TTC549 (cell line): Measurements from ENCODE around the gene MLX.

ENCODE experiments used
- FAIRE-seq: peaks from 2 replicates; lab custom pipeline; 2012; peaks lifted over from hg19 to GRCh38; lab: Jason Lieb, UNC

The MLX gene, protein sequence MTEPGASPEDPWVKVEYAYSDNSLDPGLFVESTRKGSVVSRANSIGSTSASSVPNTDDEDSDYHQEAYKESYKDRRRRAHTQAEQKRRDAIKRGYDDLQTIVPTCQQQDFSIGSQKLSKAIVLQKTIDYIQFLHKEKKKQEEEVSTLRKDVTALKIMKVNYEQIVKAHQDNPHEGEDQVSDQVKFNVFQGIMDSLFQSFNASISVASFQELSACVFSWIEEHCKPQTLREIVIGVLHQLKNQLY

GRCh38 chr17:42566883-42567573 is at the start of gene MLX:
Gene MLX (plus strand): TSS chr17:42567100. CDS start chr17:42567125, 25 bp downstream.
- FAIRE-seq: no peak

DNA sequence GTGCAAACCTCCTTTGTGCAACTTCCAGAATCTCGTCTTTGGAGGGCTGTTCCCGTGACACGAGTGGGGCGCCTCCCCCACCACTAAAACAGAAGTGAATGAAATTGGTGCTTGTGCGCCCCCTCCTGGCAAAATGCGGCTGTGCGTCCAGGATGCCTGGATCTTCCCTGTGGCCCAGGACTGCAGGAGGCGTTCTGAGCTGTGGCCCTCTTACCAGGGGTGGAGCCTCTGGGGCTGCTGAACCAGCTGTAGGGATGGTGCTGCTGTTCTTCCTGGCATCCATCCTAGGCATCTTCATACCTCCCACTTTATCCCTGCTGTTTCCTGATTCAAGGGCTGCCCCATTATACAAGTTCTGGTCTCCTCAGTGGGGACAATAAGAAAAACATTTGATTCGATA is 49.4 kb upstream of the MLX start:
- FAIRE-seq: peak; percentile 42

GRCh38 chr17:42518046-42518754 is 48.7 kb upstream of the MLX start:
- FAIRE-seq: no peak

DNA sequence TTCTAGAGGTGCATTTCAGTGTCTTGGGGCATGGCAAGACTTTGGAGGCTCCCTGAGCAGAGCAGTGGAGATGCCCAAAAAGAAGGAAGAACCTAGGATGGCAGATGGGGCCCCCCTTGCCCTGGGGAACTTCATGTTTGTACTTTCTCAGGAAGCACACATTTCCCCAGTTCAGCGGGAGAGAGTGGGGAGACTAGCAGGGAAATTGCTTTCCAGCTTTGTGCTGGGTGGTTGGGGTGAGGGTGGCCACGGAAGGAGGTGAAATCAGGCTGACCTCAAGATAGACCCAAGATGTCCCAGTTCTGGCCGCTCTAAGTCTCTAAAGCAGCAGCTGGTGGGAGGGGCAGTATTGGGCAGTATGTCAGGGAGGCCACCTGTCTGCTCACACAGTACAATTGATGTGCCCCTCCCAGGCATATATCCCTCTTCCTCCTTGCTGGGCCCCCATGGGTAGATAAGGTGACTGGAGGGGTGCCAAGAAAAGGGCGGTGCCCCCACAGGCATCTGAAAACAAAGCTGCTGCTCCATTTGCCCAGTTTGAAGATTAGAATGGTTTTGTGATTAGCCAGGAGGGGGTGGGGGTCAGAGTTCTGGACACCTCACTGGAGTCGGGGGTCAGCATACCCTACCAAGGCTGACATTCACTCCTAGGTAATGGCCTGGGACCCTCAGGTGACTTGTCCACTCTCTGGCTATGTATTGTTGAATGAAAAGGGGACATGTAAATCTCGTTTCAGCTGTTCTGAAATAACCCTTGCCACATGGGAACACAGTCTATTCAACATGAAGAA is 48.0 kb upstream of the MLX start:
- no peak for FAIRE-seq

- FAIRE-seq: peak; percentile 33
These were observed 47.1 kb upstream of the MLX start for GRCh38 chr17:42519546-42520491.

GRCh38 chr17:42520540-42520951 is 46.4 kb upstream of the MLX start:
- no peak for FAIRE-seq

GRCh38 chr17:42521036-42521435 is 45.9 kb upstream of the MLX start:
- no peak for FAIRE-seq

GRCh38 chr17:42521666-42522262 is 45.1 kb upstream of the MLX start:
- FAIRE-seq: no peak

DNA sequence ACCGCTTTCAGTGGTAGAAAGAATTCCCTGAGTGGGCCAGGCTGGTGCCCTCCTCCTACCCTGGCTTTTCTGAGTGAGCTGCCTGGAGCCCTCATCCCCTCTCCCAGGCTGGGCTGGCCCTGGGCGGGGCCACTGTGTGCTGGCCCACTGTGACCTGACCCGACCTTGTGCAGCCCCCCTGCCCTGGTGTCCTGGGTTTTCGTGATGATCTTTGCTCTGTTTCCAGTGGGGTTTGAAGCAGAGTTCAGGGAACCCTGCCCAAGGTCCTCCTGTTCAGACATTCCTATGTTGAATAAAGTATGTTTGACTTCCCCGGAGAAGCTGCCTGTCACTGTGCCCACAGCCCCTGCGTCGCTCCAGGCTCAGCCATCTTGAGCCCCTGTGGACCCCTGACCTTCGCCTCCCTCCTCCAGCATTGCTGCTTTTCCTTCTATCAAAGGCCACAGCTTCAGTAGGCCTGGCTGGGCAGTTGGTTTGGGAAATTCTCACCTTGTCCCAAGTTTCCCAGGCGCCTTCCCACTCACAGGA is 44.6 kb upstream of the MLX start:
- no peak for FAIRE-seq

GRCh38 chr17:42522798-42523278 is 44.1 kb upstream of the MLX start:
- FAIRE-seq: no peak

DNA sequence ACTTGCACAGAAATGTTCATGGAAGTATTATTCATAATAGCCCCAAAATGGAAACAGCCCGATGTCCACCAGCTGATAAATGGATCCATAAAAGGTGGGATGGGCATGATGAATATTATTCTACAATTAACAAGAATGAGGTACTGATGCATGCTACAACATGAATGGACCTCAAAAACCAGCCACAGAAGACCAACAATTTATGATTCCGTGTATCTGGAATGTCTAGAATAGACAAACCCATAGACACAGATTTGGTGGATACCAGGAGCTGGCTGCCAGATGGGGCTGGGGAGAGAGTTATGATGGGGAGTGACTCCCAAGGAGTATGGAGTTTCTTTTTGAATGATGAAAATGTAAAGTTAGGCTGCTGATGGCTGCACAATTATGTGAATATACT is 41.7 kb upstream of the MLX start:
- FAIRE-seq: no peak

DNA sequence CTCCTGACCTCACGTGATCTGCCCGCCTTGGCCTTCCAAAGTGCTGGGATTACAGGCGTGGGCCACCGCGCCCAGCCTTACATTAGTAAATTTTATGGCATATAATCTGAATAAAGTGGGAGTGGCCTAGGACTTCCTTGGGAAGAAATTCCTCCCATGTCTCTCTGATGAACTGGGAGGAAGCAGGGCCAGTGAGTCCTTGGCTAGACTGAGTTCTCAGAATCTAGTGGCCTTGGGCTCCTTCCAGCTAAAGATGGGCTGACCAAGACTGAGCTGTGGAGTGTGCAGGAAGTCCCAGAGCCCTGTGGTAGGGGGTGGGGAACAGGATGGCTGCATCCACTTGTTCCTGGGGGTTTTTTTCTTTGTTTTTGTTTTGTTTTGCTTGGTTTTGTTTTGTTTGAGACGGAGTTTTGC is 40.9 kb upstream of the MLX start:
- FAIRE-seq: no peak

DNA sequence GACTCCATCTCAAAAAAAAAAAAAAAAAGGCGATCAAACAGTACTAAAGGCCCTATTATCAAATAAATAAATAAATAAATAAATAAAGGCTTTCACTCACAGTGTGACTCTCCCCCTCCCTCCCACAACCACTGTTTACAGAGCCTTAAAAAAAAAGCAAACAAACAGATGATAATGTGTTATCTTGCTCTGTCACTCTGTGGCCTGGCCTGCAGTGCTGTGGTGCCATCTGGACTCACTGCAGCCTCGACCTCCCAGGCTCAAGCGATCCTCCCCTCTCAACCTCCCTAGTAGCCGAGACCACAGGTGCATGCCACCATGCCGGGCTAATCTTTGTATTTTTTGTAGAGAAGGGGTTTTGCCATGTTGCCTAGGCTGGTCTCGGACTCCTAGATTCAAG is 39.0 kb upstream of the MLX start:
- FAIRE-seq: no peak

- no peak for FAIRE-seq
These were observed 37.8 kb upstream of the MLX start for GRCh38 chr17:42529061-42529460.

DNA sequence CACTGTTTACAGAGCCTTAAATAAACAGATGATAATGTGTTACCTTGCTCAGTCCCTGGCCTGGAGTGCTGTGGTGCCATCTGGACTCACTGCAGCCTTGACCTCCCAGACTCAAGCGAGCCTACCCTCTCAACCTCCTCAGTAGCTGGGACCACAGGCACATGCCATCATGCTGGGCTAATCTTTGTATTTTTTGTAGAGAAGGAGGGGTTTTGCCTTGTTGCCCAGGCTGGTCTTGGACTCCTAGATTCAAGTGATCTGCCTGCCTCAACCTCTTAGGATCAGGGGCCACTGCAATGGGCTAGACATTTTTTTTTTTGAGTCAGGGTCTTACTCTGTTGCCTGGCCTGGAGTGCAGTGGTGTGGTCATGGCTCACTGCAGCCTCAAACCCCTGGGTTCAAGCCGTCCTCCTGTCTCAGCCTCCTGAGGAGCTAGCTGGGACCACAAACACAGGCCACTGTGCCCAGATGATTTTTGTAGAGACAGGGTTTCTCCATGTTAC is 35.9 kb upstream of the MLX start:
- FAIRE-seq: no peak

DNA sequence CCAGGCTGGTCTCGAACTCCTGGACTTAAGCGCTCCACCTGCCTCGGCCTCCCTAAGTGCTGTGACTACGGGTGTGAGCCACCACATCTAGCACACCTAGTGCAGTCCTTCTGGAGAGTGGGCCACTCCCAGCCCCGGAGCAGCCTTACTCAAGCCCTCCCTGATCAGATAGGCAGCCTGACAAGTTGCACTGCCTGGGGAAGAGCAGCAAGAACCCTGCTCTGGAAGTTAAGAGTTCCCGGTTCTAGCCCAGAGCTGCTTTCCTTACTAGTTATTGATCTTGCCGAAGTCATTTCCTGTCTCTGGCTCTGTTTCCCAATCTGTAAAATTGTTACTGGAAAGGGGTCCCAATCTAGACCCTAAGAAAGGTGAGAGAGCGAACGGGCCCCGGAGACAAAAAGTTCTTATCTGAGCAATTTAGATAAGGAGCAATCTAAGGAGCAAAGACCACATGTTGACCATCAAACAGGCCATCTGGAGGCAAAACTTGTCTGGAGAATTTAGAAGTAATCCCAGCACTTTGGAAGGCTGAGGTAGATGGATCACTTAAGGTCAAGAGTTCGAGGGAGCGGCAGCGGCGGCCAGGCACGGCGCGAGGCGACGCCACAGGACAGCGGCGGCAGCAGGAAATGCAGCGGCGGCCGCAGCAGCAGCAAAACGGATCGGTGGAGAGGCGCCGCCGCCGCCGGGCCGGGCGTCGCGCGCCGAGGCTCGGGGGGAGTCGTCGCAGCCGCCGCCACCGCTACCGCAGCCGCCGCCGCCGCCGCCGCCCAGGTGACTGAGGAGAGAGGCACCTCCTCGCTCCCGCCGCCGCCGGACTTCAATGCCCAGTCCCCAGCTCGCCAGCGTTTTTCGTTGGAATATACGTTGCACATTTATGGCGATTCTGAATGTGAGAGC is 35.2 kb upstream of the MLX start:
- FAIRE-seq: no peak

DNA sequence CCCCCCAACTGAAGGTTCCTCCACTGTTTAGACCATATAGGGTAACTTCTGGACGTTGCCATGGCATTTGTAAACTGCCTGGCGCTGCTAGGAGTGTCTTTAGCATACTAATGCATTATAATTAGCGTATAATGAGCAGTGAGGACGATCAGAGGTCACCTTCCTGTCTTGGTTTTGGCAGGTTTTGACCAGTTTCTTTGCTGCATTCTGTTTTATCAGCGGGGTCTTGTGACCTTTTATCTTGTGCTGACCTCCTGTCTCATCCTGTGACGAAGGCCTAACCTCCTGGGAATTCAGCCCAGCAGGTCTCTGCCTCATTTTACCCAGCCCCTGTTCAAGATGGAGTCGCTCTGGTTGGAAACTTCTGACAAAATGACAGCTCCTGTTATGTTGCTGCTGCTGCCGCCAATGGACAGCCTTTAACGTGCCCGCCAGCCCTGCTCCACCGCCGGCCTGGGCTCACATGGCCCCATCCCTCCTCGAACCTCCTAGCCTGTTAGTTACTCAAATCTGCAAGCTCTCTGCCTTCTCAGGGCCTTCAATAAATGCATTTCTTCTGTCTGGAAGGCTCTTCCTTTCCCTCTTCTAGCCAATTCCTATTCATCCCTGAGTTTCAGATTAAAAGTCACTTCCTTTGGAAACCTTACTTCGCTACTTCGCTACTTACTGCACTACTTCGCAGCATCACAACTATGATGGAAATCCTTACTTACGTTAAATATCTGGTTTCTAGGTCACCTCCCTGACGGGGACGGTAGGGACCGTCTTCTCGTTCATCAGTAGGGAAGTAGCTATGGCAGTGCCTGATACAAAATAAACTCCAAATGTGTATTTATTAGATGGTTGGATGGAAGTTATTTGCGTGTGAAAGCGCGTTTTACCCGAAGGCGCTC is 31.5 kb upstream of the MLX start:
- no peak for FAIRE-seq

DNA sequence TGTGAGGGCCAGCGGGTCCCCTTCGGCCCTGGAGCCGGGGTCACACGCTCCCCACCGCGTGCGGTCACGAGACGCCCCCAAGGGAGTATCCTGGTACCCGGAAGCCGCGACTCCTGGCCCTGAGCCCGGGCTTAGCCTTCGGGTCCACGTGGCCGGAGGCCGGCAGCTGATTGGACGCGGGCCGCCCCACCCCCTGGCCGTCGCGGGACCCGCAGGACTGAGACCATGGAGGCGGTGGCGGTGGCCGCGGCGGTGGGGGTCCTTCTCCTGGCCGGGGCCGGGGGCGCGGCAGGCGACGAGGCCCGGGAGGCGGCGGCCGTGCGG is 30.9 kb upstream of the MLX start, which contains the start of gene NAGLU:
Gene NAGLU (plus strand): TSS at position 194 of the 324 bp plus-strand sequence. CDS start 32 bp downstream, at position 226.
- no peak for FAIRE-seq
